KMS-11 (cell line): Measurements from ENCODE around the gene FHIT.

Experiments
- H2AFZ ChIP-seq: fragments of 200-600 bp; sonication (generic); 2 replicates; pipeline ENCODE4 v1.6.1; 2016; ENCODE audit warnings: antibody characterized with exemption, mixed run types, low read depth
- H3K27ac ChIP-seq: fragments of 200-600 bp; sonication (generic); 2 replicates; pipeline ENCODE4 v1.6.1; 2016; ENCODE audit warnings: mild to moderate bottlenecking, mixed run types
- H3K27me3 ChIP-seq: fragments of 200-600 bp; sonication (generic); 2 replicates; pipeline ENCODE4 v1.6.1; 2017; ENCODE audit warnings: mild to moderate bottlenecking, low read depth, mixed run types, moderate library complexity; ENCODE audit not compliant: insufficient read depth
- H3K36me3 ChIP-seq: fragments of 200-600 bp; sonication (generic); 2 replicates; pipeline ENCODE4 v1.6.1; 2017; ENCODE audit warnings: mild to moderate bottlenecking, mixed run types; ENCODE audit not compliant: insufficient read depth
- H3K4me1 ChIP-seq: fragments of 200-600 bp; sonication (generic); 2 replicates; pipeline ENCODE4 v1.6.1; 2016; ENCODE audit warnings: mild to moderate bottlenecking, low read depth, mixed run types; ENCODE audit not compliant: poor library complexity, severe bottlenecking
- H3K4me2 ChIP-seq: fragments of 200-600 bp; sonication (generic); 2 replicates; pipeline ENCODE4 v1.7.0; 2016; ENCODE audit warnings: mild to moderate bottlenecking, mixed run types
- H3K4me3 ChIP-seq: fragments of 200-600 bp; sonication (generic); IDR thresholded peaks from 2 replicates; pipeline ENCODE4 v1.6.1; 2017; ENCODE audit warnings: low read depth, low read length, mixed read lengths; ENCODE audit not compliant: insufficient read depth
- H3K79me2 ChIP-seq: fragments of 200-600 bp; sonication (generic); 2 replicates; pipeline ENCODE4 v1.6.1; 2016; ENCODE audit warnings: low read depth, mixed run types; ENCODE audit not compliant: insufficient read depth
- H3K9ac ChIP-seq: fragments of 200-600 bp; sonication (generic); 2 replicates; pipeline ENCODE4 v1.6.1; 2016; ENCODE audit warnings: mild to moderate bottlenecking, mixed run types
- H4K20me1 ChIP-seq: fragments of 200-600 bp; sonication (generic); 2 replicates; pipeline ENCODE4 v1.6.1; 2016; ENCODE audit warnings: mild to moderate bottlenecking, mixed run types; ENCODE audit not compliant: insufficient read depth
- CTCF ChIP-seq: fragments of 200-600 bp; sonication (generic); conservative IDR thresholded peaks from 2 replicates; pipeline ENCODE4 v1.6.1; 2017; ENCODE audit warnings: low read depth, mild to moderate bottlenecking, antibody characterized with exemption, low read length, moderate library complexity, mixed read lengths

Gene FHIT

DNA sequence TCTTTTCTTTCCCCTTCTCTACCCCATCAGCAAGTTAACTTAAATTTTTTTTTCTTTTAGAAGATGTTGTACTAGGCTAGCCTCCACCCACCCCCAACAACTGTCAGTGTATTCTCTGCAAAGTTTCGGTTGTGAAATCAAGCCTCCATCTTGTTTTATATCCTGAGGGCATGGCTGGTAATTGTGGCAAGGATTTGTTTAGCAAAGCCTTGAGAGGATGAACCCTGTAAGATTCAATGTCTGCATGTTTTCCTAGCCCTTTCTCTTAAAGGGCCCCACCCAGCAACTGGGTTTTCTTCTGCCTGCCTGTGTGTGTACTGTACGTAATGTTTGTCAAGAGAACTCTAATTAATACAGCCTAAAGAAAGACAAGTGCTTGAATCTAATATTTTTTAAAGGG is 475.3 kb downstream of the FHIT start:
- no peaks in the 10 kb centered on the region for H4K20me1 ChIP-seq
- H3K4me2 ChIP-seq = no peak overlapping the region
- no peak overlapping the region for H3K9ac ChIP-seq
- no peaks in the 10 kb centered on the region for H3K79me2 ChIP-seq
- no peak overlapping the region for H3K4me3 ChIP-seq
- H3K27me3 ChIP-seq = no peaks in the 10 kb centered on the region
- no peaks in the 10 kb centered on the region for H3K36me3 ChIP-seq
- no peak overlapping the region for H2AFZ ChIP-seq
- H3K4me1 ChIP-seq = no peaks in the 10 kb centered on the region
- H3K27ac ChIP-seq = no peak overlapping the region
- no peak for TF ChIP-seq CTCF

DNA sequence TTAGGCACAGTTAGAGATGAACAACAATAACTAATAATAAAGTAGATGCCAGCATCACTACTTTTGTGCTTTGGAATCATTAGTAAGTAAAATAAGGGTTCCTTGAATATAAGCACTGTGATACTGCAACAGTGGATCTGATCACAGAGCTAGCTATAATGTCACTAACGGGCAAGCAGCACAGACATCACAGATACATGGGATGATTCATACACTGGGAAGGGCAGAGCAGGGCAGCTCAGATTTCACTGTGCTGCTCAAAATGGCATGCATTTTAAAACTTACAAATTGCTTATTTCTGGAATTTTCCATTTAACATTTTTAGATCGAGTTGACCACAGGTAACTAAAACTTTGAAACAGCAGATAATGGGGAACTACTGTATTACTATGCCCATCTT is 476.6 kb downstream of the FHIT start:
- H2AFZ ChIP-seq = no peak overlapping the region
- H4K20me1 ChIP-seq = no peaks in the 10 kb centered on the region
- no peak overlapping the region for H3K9ac ChIP-seq
- H3K4me3 ChIP-seq = no peak overlapping the region
- H3K27me3 ChIP-seq = no peaks in the 10 kb centered on the region
- TF ChIP-seq CTCF = no peak
- no peaks in the 10 kb centered on the region for H3K4me1 ChIP-seq
- H3K36me3 ChIP-seq = no peaks in the 10 kb centered on the region
- H3K79me2 ChIP-seq = no peaks in the 10 kb centered on the region
- H3K4me2 ChIP-seq = no peak overlapping the region
- no peak overlapping the region for H3K27ac ChIP-seq

GRCh38 chr3:60772584-60772983 is 478.7 kb downstream of the FHIT start:
- Histone ChIP-seq H3K36me3 (no peaks in the 10 kb centered on the region), H4K20me1 (no peaks in the 10 kb centered on the region), H2AFZ (no peak overlapping the region), H3K27me3 (no peaks in the 10 kb centered on the region), H3K79me2 (no peaks in the 10 kb centered on the region), H3K4me3 (no peak overlapping the region), H3K9ac (no peak overlapping the region), H3K4me2 (no peak overlapping the region), H3K27ac (no peak overlapping the region), H3K4me1 (no peaks in the 10 kb centered on the region)
- TF ChIP-seq CTCF = no peak

DNA sequence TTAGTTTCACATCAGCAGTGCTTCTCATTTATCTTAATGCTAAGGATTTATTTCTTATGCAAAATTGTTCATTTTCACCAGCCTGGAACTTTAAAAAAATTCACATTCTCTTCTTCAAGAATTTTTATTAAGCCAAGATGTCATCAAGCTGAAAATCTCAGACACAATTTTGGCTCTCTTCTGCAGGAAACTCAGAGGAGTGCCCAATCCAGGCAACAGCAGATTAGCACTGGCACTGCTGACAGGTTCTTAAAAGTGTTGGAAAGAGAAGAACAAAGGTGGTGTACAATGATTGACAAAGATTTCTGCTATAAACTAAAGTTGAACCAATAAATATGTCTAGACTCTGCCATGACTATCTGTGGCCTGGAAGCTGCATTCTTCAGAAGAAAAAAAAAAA is 479.5 kb downstream of the FHIT start:
- Histone ChIP-seq H3K36me3 (no peaks in the 10 kb centered on the region), H3K4me2 (no peak overlapping the region), H3K4me3 (no peak overlapping the region), H2AFZ (no peak overlapping the region), H3K9ac (no peak overlapping the region), H4K20me1 (no peaks in the 10 kb centered on the region), H3K27ac (no peak overlapping the region), H3K4me1 (no peaks in the 10 kb centered on the region), H3K79me2 (no peaks in the 10 kb centered on the region), H3K27me3 (no peaks in the 10 kb centered on the region)
- TF ChIP-seq CTCF = no peak

DNA sequence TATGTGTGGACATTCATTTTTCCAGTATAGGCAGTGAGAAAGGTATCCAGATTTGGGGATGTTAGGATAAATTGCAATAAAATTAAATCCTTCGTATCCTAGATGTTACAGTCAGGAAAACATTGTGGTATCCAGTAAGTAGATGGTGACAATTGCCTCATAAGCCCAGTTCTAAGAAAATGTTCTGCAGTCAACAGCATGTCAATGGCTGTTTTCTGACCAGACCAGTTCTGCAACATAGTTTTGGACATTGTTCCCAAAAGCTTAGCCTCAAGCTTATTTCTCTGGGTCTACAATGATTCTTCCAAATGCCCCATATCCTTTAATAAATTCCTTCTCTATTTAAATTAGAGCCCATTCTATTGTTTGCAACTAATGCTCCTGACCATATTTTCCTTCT is 480.7 kb downstream of the FHIT start:
- no peak for TF ChIP-seq CTCF
- Histone ChIP-seq H3K9ac (no peak overlapping the region), H3K4me3 (no peak overlapping the region), H3K4me1 (no peaks in the 10 kb centered on the region), H4K20me1 (no peaks in the 10 kb centered on the region), H3K36me3 (no peaks in the 10 kb centered on the region), H3K27me3 (no peaks in the 10 kb centered on the region), H3K4me2 (no peak overlapping the region), H3K79me2 (no peaks in the 10 kb centered on the region), H2AFZ (no peak overlapping the region), H3K27ac (no peak overlapping the region)
